ENCODE measurements around the gene TMEM231. TPM values are rescaled to one million over a fixed set of nuclear protein-coding genes. Genes with fewer than 3 reads are reported as not detected.

The TMEM231 gene
- total and polyA plus RNA-seq, 7 experiments from 2014 or later: 1.3 to 3.9 (median 2.7) TPM

DNA sequence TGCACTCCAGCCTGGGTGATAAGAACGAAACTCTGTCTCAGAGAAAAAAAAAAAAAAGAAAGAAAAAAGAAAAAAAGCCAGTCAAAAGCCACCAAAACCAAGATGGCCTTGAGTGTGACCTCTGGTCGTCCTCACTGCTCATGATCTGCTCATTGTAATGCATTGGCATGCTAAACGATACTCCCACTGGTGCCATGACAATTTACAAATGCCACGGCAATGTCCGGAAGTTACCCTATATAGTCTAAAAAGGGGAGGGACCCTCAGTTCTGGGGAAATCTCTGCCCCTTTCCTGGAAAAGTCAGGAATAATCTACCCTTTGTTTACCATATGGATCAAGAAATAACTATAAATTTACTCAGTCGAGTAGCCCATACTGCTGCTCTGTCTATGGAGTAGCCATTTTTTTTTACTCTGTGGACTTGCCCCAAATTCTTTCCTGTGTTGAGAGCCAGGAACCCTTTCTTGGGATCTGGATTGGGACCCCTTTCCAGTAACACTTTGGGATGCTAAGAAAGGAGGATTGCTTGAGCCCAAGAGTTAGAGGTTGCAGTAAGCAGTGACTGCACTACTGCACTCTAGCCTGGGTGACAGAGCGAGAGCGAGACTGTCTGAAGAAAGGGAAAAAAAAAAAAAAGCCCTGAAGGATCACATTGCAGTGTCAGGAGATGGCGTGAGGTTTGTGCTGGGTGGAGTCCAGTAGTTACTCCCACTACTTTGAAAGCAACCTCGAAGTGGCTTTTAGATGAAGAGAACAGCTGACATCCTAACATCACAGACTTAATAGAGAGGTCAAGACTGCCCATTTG, 3.7 kb upstream of the TMEM231 start:
- H3K4me1 ChIP-seq (ENCODE audit: control insufficient read depth in 2 of 2, insufficient read depth in 2 of 2, low read length in 2 of 2): peaks cover 9 to 10% of the 10 kb centered on the region in 2 donors
- H3K36me3 ChIP-seq (ENCODE audit: control insufficient read depth in 2 of 3, insufficient read depth in 3 of 3, low read length in 3 of 3): no peaks in the 10 kb centered on the region
- intact Hi-C loops (cut with micrococcal nuclease): loop anchor here (5.0 to 10.0 kb wide), 6 partner anchors 97 to 1262 kb away; partner anchors contain the start of genes PSMD7 (in 1 of the 2), RFWD3 (in 1 of the 2), TMEM170A (in 1 of the 2) and ZFP1 (in 1 of the 2)
- DNase-seq: no peak
- H3K27me3 ChIP-seq (ENCODE audit: control insufficient read depth in 2 of 2, insufficient read depth in 2 of 2, low read length in 2 of 2): no peaks in the 10 kb centered on the region
- H3K27ac Mint-ChIP-seq: no peak overlapping the region
- no peaks in the 10 kb centered on the region for H3K9me3 ChIP-seq (ENCODE audit: control insufficient read depth in 2 of 3, low read length in 3 of 3)
- peaks cover 5 to 14% (median 10%) of the 10 kb centered on the region in 7 donors for H3K4me1 Mint-ChIP-seq
- POLR2A ChIA-PET: no interaction called here
- H3K36me3 Mint-ChIP-seq: no peaks in the 10 kb centered on the region
- CTCF ChIA-PET: no interaction called here
- no peak overlapping the region for H3K4me3 Mint-ChIP-seq
- no peak for ATAC-seq
- no peak overlapping the region for H3K27ac ChIP-seq (ENCODE audit: low read depth, low read length)
- peaks cover 8 to 30% (median 13%) of the 10 kb centered on the region in 5 donors for H3K27me3 Mint-ChIP-seq
- H3K4me3 ChIP-seq (ENCODE audit: low read length): no peak overlapping the region
- no peaks in the 10 kb centered on the region for H3K9me3 Mint-ChIP-seq

DNA sequence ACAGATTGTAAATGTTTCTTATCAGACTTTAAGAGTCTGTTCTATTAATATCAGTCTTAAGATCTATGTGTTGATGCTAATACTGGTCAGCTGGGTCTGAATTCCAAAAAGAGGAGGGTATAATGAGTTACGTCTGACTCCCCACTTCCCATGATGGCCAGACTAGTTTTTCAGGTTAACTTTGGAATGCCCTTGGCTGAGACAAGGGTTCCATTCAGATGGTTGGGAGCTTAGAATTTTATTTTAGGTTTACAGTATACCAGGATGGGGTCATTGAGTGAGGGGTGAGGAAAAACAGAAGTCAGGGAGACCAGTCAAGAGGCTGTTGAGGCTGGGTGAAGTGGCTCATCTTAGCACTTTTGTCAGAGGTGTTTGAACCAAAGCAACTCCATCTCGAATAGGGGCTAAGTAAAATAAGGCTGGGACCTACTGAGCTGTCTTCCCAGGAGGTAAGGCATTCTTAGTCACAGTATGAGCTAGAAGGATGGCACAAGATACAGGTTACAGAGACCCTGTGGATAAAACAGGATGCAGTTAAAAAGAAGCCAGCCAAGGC, 2.9 kb upstream of the TMEM231 start:
- POLR2A ChIA-PET: interaction anchor here (4.6 kb wide), 1 partner anchor 7 kb away, joined by 36 read pairs; the partner anchor contains the start of gene GABARAPL2
- CTCF ChIA-PET: no interaction called here
- Mint-ChIP-seq H3K36me3 (no peaks in the 10 kb centered on the region), H3K9me3 (no peaks in the 10 kb centered on the region), H3K27ac (no peak overlapping the region), H3K4me3 (no peak overlapping the region), H3K4me1 (peaks cover 5 to 14% (median 10%) of the 10 kb centered on the region in 7 donors), H3K27me3 (peaks cover 5 to 33% (median 12%) of the 10 kb centered on the region in 5 donors)
- Histone ChIP-seq H3K27ac (ENCODE audit: low read depth, low read length) (no peak overlapping the region), H3K4me3 (ENCODE audit: low read length) (no peak overlapping the region), H3K9me3 (ENCODE audit: control insufficient read depth in 2 of 3, low read length in 3 of 3) (no peaks in the 10 kb centered on the region), H3K4me1 (ENCODE audit: control insufficient read depth in 2 of 2, insufficient read depth in 2 of 2, low read length in 2 of 2) (peaks cover 10% of the 10 kb centered on the region in 2 donors), H3K27me3 (ENCODE audit: control insufficient read depth in 2 of 2, insufficient read depth in 2 of 2, low read length in 2 of 2) (no peaks in the 10 kb centered on the region), H3K36me3 (ENCODE audit: control insufficient read depth in 2 of 3, insufficient read depth in 3 of 3, low read length in 3 of 3) (no peaks in the 10 kb centered on the region)
- intact Hi-C loops (cut with micrococcal nuclease): loop anchor here (5.0 kb wide), 4 partner anchors 97 to 1262 kb away; partner anchors contain the start of genes PSMD7 (in 1 of the 2), TMEM170A (in 1 of the 2), ZFP1 (in 1 of the 2) and ZNRF1 (in 1 of the 2)
- DNase-seq: no peak
- ATAC-seq: no peak

DNA sequence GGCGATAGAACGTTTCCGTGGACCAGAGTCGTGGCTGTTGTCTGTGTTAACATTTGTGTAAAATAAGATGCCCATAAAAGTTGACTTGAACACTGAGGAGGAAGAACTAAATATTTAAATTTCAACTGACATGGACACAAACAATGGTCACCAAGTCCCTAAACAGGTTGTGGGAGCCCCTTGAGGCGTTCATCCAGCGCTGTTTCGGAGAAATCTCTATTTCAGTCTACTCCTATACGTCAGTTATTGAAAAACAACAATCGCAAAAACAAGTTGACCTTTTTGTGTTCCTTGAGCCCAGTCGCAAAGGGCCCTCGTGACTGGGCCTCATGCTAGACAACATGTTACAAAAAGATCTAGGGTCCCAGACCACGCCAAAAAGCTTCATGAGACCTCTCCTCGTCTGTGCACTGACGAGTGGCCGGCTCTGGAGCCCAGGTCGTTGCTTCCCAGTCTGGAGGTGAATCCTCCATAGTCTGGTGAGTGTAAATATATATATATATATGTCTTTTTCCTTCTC, 439 bp upstream of the TMEM231 start:
- intact Hi-C loops (cut with micrococcal nuclease): loop anchor here (1.0 to 5.0 kb wide), 14 partner anchors 10 to 1635 kb away; partner anchors contain the start of genes ADAT1 (in 2 of the 2), CFDP1 (in 2 of the 2), GABARAPL2 (in 2 of the 2) and KARS1 (in 2 of the 2)
- Histone ChIP-seq H3K4me3 (ENCODE audit: low read length) (peak overlapping the region; percentile 84), H3K9me3 (ENCODE audit: control insufficient read depth in 2 of 3, low read length in 3 of 3) (no peaks in the 10 kb centered on the region), H3K36me3 (ENCODE audit: control insufficient read depth in 2 of 3, insufficient read depth in 3 of 3, low read length in 3 of 3) (no peaks in the 10 kb centered on the region), H3K27me3 (ENCODE audit: control insufficient read depth in 2 of 2, insufficient read depth in 2 of 2, low read length in 2 of 2) (no peaks in the 10 kb centered on the region), H3K27ac (ENCODE audit: low read depth, low read length) (peak overlapping the region; percentile 66), H3K4me1 (ENCODE audit: control insufficient read depth in 2 of 2, insufficient read depth in 2 of 2, low read length in 2 of 2) (peaks cover 10% of the 10 kb centered on the region in 2 donors)
- H3K27ac Mint-ChIP-seq: peak overlapping the region; percentile 81 to 97 (median 89)
- H3K36me3 Mint-ChIP-seq: no peaks in the 10 kb centered on the region
- ATAC-seq (no peak), DNase-seq (no peak)
- POLR2A ChIA-PET: interaction anchor here (0.8 to 4.6 kb wide), 5 partner anchors 10 to 123 kb away, joined by 4 to 36 read pairs (median 10); partner anchors contain the start of genes ADAT1, CFDP1, GABARAPL2 and KARS1
- peak overlapping the region; percentile 74 to 93 (median 88) for H3K4me3 Mint-ChIP-seq
- peaks cover 0 to 33% (median 5%) of the 10 kb centered on the region in 5 donors for H3K27me3 Mint-ChIP-seq
- no peaks in the 10 kb centered on the region for H3K9me3 Mint-ChIP-seq
- H3K4me1 Mint-ChIP-seq: peaks cover 5 to 14% (median 10%) of the 10 kb centered on the region in 7 donors
- CTCF ChIA-PET: interaction anchor here (0.6 to 1.1 kb wide), 5 partner anchors 10 to 91 kb away, joined by 3 to 4 read pairs (median 3); partner anchors contain the start of genes GABARAPL2 and TMEM170A

DNA sequence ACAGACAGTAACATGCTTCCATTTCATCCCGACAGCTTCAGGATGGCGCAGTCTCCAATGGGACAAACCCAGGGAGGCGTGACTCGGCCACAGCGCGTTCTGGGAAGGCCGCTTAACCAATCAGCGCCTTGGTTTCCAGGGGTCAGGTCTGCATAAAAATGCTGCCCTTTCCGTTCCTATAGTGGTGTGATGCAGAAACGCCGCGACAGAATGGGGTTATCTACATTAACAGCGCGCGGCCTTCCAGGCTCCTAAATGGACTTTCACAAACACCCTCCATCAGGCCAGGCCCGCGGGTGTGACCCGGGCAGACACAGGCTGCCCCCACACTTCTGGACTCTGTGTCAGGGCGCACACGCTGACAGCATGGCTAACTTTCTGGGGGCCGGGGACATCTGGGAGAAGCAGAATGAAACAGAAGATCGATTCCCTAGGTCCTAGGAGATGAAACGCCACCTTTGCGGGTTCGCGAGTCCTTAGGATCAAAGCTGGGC, 792 bp downstream of the TMEM231 start:
- peaks cover 10 to 11% of the 10 kb centered on the region in 2 donors for H3K4me1 ChIP-seq (ENCODE audit: control insufficient read depth in 2 of 2, insufficient read depth in 2 of 2, low read length in 2 of 2)
- Mint-ChIP-seq H3K36me3 (no peaks in the 10 kb centered on the region), H3K4me3 (peak overlapping the region; percentile 74 to 93 (median 88)), H3K9me3 (no peaks in the 10 kb centered on the region), H3K27ac (peak overlapping the region in 7 of 9 donors; percentile 19 to 90 (median 81)), H3K4me1 (peaks cover 5 to 14% (median 10%) of the 10 kb centered on the region in 7 donors), H3K27me3 (peaks cover 0 to 33% (median 5%) of the 10 kb centered on the region in 5 donors)
- CTCF ChIA-PET: interaction anchor here (1.1 kb wide), 5 partner anchors 21 to 93 kb away, joined by 3 to 4 read pairs (median 3); partner anchors contain the start of gene TMEM170A
- no peaks in the 10 kb centered on the region for H3K36me3 ChIP-seq (ENCODE audit: control insufficient read depth in 2 of 3, insufficient read depth in 3 of 3, low read length in 3 of 3)
- DNase-seq: peak in 1 of 9 donors; percentile 29
- peak overlapping the region; percentile 84 for H3K4me3 ChIP-seq (ENCODE audit: low read length)
- H3K27ac ChIP-seq (ENCODE audit: low read depth, low read length): peak overlapping the region; percentile 66
- no peaks in the 10 kb centered on the region for H3K27me3 ChIP-seq (ENCODE audit: control insufficient read depth in 2 of 2, insufficient read depth in 2 of 2, low read length in 2 of 2)
- POLR2A ChIA-PET: interaction anchor here (0.9 to 4.6 kb wide), 4 partner anchors 11 to 93 kb away, joined by 3 to 36 read pairs (median 13); partner anchors contain the start of genes ADAT1, GABARAPL2, KARS1 and TERF2IP
- no peaks in the 10 kb centered on the region for H3K9me3 ChIP-seq (ENCODE audit: control insufficient read depth in 2 of 3, low read length in 3 of 3)
- intact Hi-C loops (cut with micrococcal nuclease): loop anchor here (5.0 kb wide), 4 partner anchors 93 to 1258 kb away; partner anchors contain the start of genes PSMD7 (in 1 of the 2), TMEM170A (in 1 of the 2), ZFP1 (in 1 of the 2) and ZNRF1 (in 1 of the 2)
- ATAC-seq: no peak

DNA sequence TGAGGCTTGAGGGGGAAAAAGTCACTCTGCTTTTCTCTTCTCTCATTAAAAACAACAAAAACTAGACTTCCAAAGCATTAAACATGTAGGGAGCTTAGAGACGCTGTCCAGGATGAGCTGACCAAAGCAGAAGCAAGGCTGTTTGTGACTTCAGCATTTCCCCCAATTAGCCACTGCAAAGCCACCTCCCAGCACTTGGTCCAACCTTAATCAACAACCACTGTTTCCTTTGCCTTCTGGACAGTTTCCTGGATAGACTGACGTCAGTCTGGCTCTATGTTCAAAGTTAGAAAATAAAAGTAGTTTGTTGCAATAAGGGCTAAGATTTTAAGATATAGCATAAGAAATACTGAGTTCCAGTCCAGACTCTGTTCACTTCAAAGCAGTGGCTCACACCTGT, 3.1 kb downstream of the TMEM231 start:
- no peak overlapping the region for H3K4me3 ChIP-seq (ENCODE audit: low read length)
- Mint-ChIP-seq H3K27ac (no peak overlapping the region), H3K27me3 (peaks cover 3 to 21% (median 10%) of the 10 kb centered on the region in 5 donors), H3K4me1 (peaks cover 5 to 20% (median 10%) of the 10 kb centered on the region in 7 donors), H3K9me3 (no peaks in the 10 kb centered on the region), H3K36me3 (no peaks in the 10 kb centered on the region), H3K4me3 (no peak overlapping the region)
- no peaks in the 10 kb centered on the region for H3K9me3 ChIP-seq (ENCODE audit: control insufficient read depth in 2 of 3, low read length in 3 of 3)
- CTCF ChIA-PET: no interaction called here
- no peak overlapping the region for H3K27ac ChIP-seq (ENCODE audit: low read depth, low read length)
- POLR2A ChIA-PET: interaction anchor here (0.6 to 1.6 kb wide), 2 partner anchors 84 to 95 kb away, joined by 3 to 4 read pairs; partner anchors contain the start of genes KARS1 and TERF2IP
- ATAC-seq (no peak), DNase-seq (no peak)
- no peaks in the 10 kb centered on the region for H3K36me3 ChIP-seq (ENCODE audit: control insufficient read depth in 2 of 3, insufficient read depth in 3 of 3, low read length in 3 of 3)
- peaks cover 10 to 13% of the 10 kb centered on the region in 2 donors for H3K4me1 ChIP-seq (ENCODE audit: control insufficient read depth in 2 of 2, insufficient read depth in 2 of 2, low read length in 2 of 2)
- intact Hi-C loops (cut with micrococcal nuclease): no loop called here
- no peaks in the 10 kb centered on the region for H3K27me3 ChIP-seq (ENCODE audit: control insufficient read depth in 2 of 2, insufficient read depth in 2 of 2, low read length in 2 of 2)
